ENCODE results near the gene CDC14A. TPM values are rescaled to one million over a fixed set of nuclear protein-coding genes. Genes with fewer than 3 reads are reported as not detected.
"Not testable (repeated sequence)": the region's sequence is repeated elsewhere in the genome, so short reads cannot be mapped to it uniquely, and the experiment has no call there.

Gene CDC14A
- total and polyA plus RNA-seq, 10 donors = 3.8 to 58.5 (median 27.3) TPM

GRCh38 chr1:100335436-100335835 is 16.9 kb upstream of the CDC14A start:
- no peaks in the 10 kb centered on the region for H3K27me3 ChIP-seq (replicated peaks in 1 of 7)
- WGBS, 5 donors = 28 to 79% (median 40%) methylated on average over 1 of the region's 1 CpG
- TF ChIP-seq CTCF (IDR thresholded peaks at IDR 0.05 in 8 of 11, conservative IDR thresholded peaks at IDR 0.05 in 3 of 11) (no peak), POLR2AphosphoS5 (IDR thresholded peaks at IDR 0.05) (no peak), POLR2A (IDR thresholded peaks at IDR 0.05) (no peak)
- H3K4me3 ChIP-seq = no peak overlapping the region
- intact Hi-C loops (cut with DNase I; ENCODE audit: low total_unique reads) = no loop called here
- no peak for DNase-seq
- no peaks in the 10 kb centered on the region for H3K9me3 ChIP-seq
- no peaks in the 10 kb centered on the region for H3K36me3 ChIP-seq
- H3K27ac ChIP-seq = no peak overlapping the region
- H3K4me1 ChIP-seq = no peaks in the 10 kb centered on the region

- intact Hi-C loops (cut with DNase I; ENCODE audit: low total_unique reads); H3K36me3 ChIP-seq; DNase-seq; H3K9me3 ChIP-seq; H3K27me3 ChIP-seq (replicated peaks in 1 of 7); H3K4me1 ChIP-seq; H3K4me3 ChIP-seq; H3K27ac ChIP-seq: not testable (repeated sequence)
- WGBS, 5 donors = 88 to 98% (median 95%) methylated on average over 5 of the region's 5 CpGs
These were observed 14.4 kb upstream of the CDC14A start for GRCh38 chr1:100337878-100338277.

- H3K27me3 ChIP-seq (replicated peaks in 1 of 7); H3K27ac ChIP-seq; H3K36me3 ChIP-seq; intact Hi-C loops (cut with DNase I; ENCODE audit: low total_unique reads); DNase-seq; H3K9me3 ChIP-seq; H3K4me3 ChIP-seq: not testable (repeated sequence)
- WGBS, 5 donors = 84 to 93% (median 88%) methylated on average over 5 to 6 of the region's 6 CpGs
- peaks cover 0 to 13% (median 0%) of the 10 kb centered on the region in 6 donors for H3K4me1 ChIP-seq
These were observed 12.6 kb upstream of the CDC14A start for GRCh38 chr1:100339735-100340134.

GRCh38 chr1:100340494-100340893 is 11.8 kb upstream of the CDC14A start:
- WGBS, 5 donors = 87 to 100% (median 100%) methylated on average over 1 of the region's 1 CpG

GRCh38 chr1:100342348-100342747 is 10.0 kb upstream of the CDC14A start:
- 89 to 98% (median 91%) methylated on average over 2 of the region's 2 CpGs for WGBS, 5 donors
- Histone ChIP-seq H3K36me3 (no peaks in the 10 kb centered on the region), H3K27ac (no peak overlapping the region), H3K4me3 (no peak overlapping the region), H3K4me1 (peaks cover 0 to 13% (median 0%) of the 10 kb centered on the region in 6 donors), H3K9me3 (no peaks in the 10 kb centered on the region), H3K27me3 (replicated peaks in 1 of 7) (no peaks in the 10 kb centered on the region)
- TF ChIP-seq CTCF (IDR thresholded peaks at IDR 0.05 in 8 of 11, conservative IDR thresholded peaks at IDR 0.05 in 3 of 11) (no peak), POLR2A (IDR thresholded peaks at IDR 0.05) (no peak), POLR2AphosphoS5 (IDR thresholded peaks at IDR 0.05) (no peak)
- no peak for DNase-seq
- intact Hi-C loops (cut with DNase I; ENCODE audit: low total_unique reads) = no loop called here

More at GRCh38 chr1:100340494-100340893, 11.8 kb upstream of the CDC14A start:
- intact Hi-C loops (cut with DNase I; ENCODE audit: low total_unique reads) = no loop called here
- H3K27me3 ChIP-seq (replicated peaks in 1 of 7) = no peaks in the 10 kb centered on the region
- H3K4me3 ChIP-seq = no peak overlapping the region
- no peaks in the 10 kb centered on the region for H3K9me3 ChIP-seq
- DNase-seq = no peak
- H3K36me3 ChIP-seq = no peaks in the 10 kb centered on the region
- H3K27ac ChIP-seq = no peak overlapping the region
- TF ChIP-seq POLR2AphosphoS5 (IDR thresholded peaks at IDR 0.05) = no peak
- no peak for TF ChIP-seq CTCF (IDR thresholded peaks at IDR 0.05 in 8 of 11, conservative IDR thresholded peaks at IDR 0.05 in 3 of 11)
- TF ChIP-seq POLR2A (IDR thresholded peaks at IDR 0.05) = no peak
- peaks cover 0 to 13% (median 0%) of the 10 kb centered on the region in 6 donors for H3K4me1 ChIP-seq
